ENCODE data around the gene GPX4. TPM values are rescaled to one million over a fixed set of nuclear protein-coding genes. Genes with fewer than 3 reads are reported as not detected.

The GPX4 gene
- total RNA-seq, 2 donors from 2014 or later: 154 to 316 TPM

DNA sequence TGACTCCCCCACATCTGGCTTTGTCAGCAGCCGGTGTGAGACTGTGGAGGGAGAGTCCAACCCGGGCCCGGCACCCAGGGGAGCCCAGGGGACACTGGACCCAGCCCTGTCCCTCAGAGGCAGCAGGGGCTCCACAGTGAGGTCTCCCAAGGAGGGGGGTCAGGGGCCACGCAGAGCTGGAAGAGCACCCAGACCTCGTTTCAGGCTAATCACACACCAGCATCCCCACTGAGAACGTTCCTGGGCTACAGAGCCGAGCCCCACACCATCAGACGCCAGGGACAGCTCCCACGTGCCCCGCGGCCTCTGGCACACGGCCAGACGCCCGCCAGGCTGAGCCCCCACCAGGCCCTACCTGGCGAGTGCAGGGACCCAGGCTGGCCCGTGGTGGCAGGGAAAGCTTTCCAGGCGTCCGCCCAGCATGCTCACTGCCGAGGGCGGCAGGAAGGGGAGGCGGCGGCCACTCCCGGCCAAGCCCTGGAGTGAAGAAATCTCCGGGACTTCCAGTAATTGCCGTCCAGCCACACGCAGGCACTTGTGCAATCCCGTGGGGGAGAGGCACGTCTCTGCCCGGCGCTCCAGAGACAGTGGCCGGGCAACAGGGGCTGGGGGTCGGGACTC lies 51.0 kb downstream of the GPX4 start:
- Mint-ChIP-seq H3K9me3 (no peaks in the 10 kb centered on the region), H3K27ac (no peak overlapping the region), H3K36me3 (no peaks in the 10 kb centered on the region)
- no peak for DNase-seq (ENCODE audit: low spot score in 2 of 2)
- ATAC-seq: no peak

DNA sequence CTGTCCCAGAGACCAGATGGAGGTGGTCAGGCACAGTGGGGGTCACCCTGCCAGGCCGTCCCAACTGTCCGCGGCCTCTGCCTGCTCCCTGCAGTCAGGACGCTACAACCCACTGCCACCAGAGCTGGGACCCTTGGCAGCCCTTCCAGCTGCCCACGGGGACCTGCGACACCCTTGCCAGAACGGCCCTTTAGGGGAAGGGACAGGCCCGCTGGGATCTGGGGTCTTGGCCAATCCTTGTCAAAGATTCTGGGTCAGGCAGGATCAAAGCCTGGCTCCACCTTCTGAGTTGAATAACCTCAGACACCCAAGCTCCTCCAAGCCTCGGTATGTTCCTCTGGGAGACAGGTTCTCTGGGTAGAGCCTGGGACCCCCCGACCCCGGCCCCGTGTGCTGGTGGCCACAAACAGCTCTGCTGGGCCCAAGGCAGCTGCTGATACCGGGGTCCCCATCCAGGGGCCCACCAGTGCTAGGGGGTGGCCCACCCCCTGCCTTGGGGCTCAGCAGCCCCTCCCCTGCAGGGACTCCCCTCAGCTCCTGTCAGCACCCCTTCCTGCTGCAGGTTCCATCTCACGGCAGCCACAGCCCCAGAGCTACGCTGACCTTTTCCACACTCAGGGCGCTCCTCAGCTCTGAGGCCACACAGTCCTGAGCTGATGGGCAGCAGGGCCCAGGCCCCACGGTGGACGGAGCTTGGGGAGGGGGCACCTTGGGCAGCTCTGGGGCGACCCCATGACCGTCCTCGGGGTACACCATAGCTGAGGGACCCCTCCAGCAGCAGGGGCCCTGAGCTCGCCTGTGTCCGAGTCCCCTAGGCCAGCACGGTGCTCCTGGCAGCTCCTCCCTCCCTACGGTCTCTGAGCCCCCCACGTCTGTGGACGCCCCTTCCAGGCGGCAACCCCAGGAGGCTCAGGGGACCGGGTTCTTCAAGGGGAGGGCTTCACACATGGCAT lies 51.8 kb downstream of the GPX4 start:
- Mint-ChIP-seq H3K9me3 (no peaks in the 10 kb centered on the region), H3K27ac (no peak overlapping the region), H3K36me3 (no peaks in the 10 kb centered on the region)
- ATAC-seq: no peak
- no peak for DNase-seq (ENCODE audit: low spot score in 2 of 2)

Other genes starting within 250 kb of the GPX4 start
- 1 to 10 TPM in 1 of 2 donors, not detected in 1; 4.9 TPM for gene CFD, start 244.3 kb upstream of the GPX4 start, total RNA-seq
- 10 to 100 TPM; 42.0 to 61.8 TPM for gene MED16, start 210.8 kb upstream of the GPX4 start, total RNA-seq
- gene RNU6-9, start 210.5 kb upstream of the GPX4 start, total RNA-seq: not detected
- gene R3HDM4, start 190.8 kb upstream of the GPX4 start, total RNA-seq: 100 to 1,000 TPM in 1 of 2 donors, 10 to 100 TPM in 1; 98.3 to 102 TPM
- 10 to 100 TPM; 10.9 to 32.4 TPM for gene KISS1R, start 186.7 kb upstream of the GPX4 start, total RNA-seq
- 10 to 100 TPM; 22.4 to 35.7 TPM for gene ARID3A, start 178.0 kb upstream of the GPX4 start, total RNA-seq
- 10 to 100 TPM; 55.5 to 83.8 TPM for gene WDR18, start 119.6 kb upstream of the GPX4 start, total RNA-seq
- gene GRIN3B, start 103.6 kb upstream of the GPX4 start, total RNA-seq: under 1 TPM; 0.07 to 0.19 TPM
- 100 to 1,000 TPM; 104 to 156 TPM for gene TMEM259, start 82.9 kb upstream of the GPX4 start, total RNA-seq
- not detected for gene RNU6-2, start 82.5 kb upstream of the GPX4 start, total RNA-seq
- 100 to 1,000 TPM; 187 to 254 TPM for gene CNN2, start 77.4 kb upstream of the GPX4 start, total RNA-seq
- gene ABCA7, start 63.9 kb upstream of the GPX4 start, total RNA-seq: 100 to 1,000 TPM in 1 of 2 donors, 10 to 100 TPM in 1; 17.8 to 105 TPM
- 100 to 1,000 TPM; 171 to 174 TPM for gene ARHGAP45, start 36.8 kb upstream of the GPX4 start, total RNA-seq
- 100 to 1,000 TPM; 248 to 259 TPM for gene POLR2E, start 8.6 kb upstream of the GPX4 start, total RNA-seq
- gene SBNO2, start 70.3 kb downstream of the GPX4 start, total RNA-seq: 100 to 1,000 TPM; 113 to 144 TPM
- 10 to 100 TPM; 73.1 to 86.4 TPM for gene STK11, start 101.8 kb downstream of the GPX4 start, total RNA-seq
- 1 to 10 TPM; 1.0 to 1.6 TPM for gene CBARP, start 134.0 kb downstream of the GPX4 start, total RNA-seq
- 100 to 1,000 TPM; 114 to 201 TPM for gene ATP5F1D, start 137.8 kb downstream of the GPX4 start, total RNA-seq
- gene MIDN, start 144.6 kb downstream of the GPX4 start, total RNA-seq: 100 to 1,000 TPM in 1 of 2 donors, 10 to 100 TPM in 1; 52.9 to 113 TPM
- gene CIRBP, start 165.3 kb downstream of the GPX4 start, total RNA-seq: 100 to 1,000 TPM; 148 to 157 TPM
- gene FAM174C, start 171.5 kb downstream of the GPX4 start, total RNA-seq: 10 to 100 TPM; 42.1 to 76.0 TPM
- gene EFNA2, start 181.9 kb downstream of the GPX4 start, total RNA-seq: under 1 TPM in 1 of 2 donors, not detected in 1; 0.25 TPM